HG03066 (cell line): ENCODE data around the gene CCDC85B.

Experiments
- ATAC-seq: cut with Tn5 transposase; IDR thresholded peaks from one replicate; pipeline ENCODE4 v1.9.1; 2021; ENCODE audit warnings: low read depth; ENCODE audit not compliant: unreplicated experiment

Gene CCDC85B

GRCh38 chr11:65867284-65868071 is 23.0 kb upstream of the CCDC85B start:
- ATAC-seq, result no peak

- ATAC-seq, result no peak
Observed at GRCh38 chr11:65868076-65868667, 22.3 kb upstream of the CCDC85B start.

- no peak for ATAC-seq
Observed at GRCh38 chr11:65868907-65869306, 21.6 kb upstream of the CCDC85B start.

- no peak for ATAC-seq
Observed at GRCh38 chr11:65869643-65870306, 20.7 kb upstream of the CCDC85B start.

- ATAC-seq, result no peak
Observed at GRCh38 chr11:65870307-65870658, 20.2 kb upstream of the CCDC85B start.

GRCh38 chr11:65870706-65871681 is 19.5 kb upstream of the CCDC85B start:
- no peak for ATAC-seq

- ATAC-seq, result no peak
Observed at GRCh38 chr11:65871811-65872548, 18.5 kb upstream of the CCDC85B start.

- ATAC-seq, result no peak
Observed at GRCh38 chr11:65872586-65873317, 17.7 kb upstream of the CCDC85B start, which contains the start of gene EFEMP2. TSS of gene EFEMP2 (minus strand) at chr11:65872800. CDS start at chr11:65872354, 446 bp downstream.

GRCh38 chr11:65873318-65874156 is 16.9 kb upstream of the CCDC85B start:
- ATAC-seq, result peak; percentile 65

GRCh38 chr11:65879617-65880016 is 10.9 kb upstream of the CCDC85B start, which contains the start of gene CTSW:
TSS of gene CTSW (plus strand) at chr11:65879837. CDS start at chr11:65879855, 18 bp downstream.
- ATAC-seq, result no peak

GRCh38 chr11:65880027-65880426 is 10.4 kb upstream of the CCDC85B start:
- ATAC-seq, result no peak

- no peak for ATAC-seq
Observed at GRCh38 chr11:65880844-65881421, 9.5 kb upstream of the CCDC85B start.

- ATAC-seq, result no peak
Observed at GRCh38 chr11:65882120-65883057, 8.1 kb upstream of the CCDC85B start.

GRCh38 chr11:65883058-65883761 is 7.3 kb upstream of the CCDC85B start:
- ATAC-seq, result no peak

GRCh38 chr11:65883786-65884715 is 6.4 kb upstream of the CCDC85B start:
- no peak for ATAC-seq
